CD14-positive monocyte (primary cell): ENCODE measurements around the gene PRPF40B. TPM values are rescaled to one million over a fixed set of nuclear protein-coding genes. Genes with fewer than 3 reads are reported as not detected.

Experiments used
- DNase-seq, 3 donors: peaks; one replicate each; pipeline ENCODE4 v3.0.0-alpha.2; 2011 to 2022
- H2AFZ ChIP-seq: 2 replicates; pipeline ENCODE4 v1.6.0; 2012; ENCODE audit warnings: mild to moderate bottlenecking, low read depth, low read length, inconsistent platforms; ENCODE audit not compliant: insufficient read depth, poor library complexity, severe bottlenecking
- H3K27ac ChIP-seq, 2 donors: 1 replicate in 1 of 2; 2 replicates in 1 of 2; pipeline ENCODE4 v1.5.1; 2012 to 2013; ENCODE audit warnings: low read length in 2 of 2, control low read depth in 1 of 2, inconsistent platforms in 1 of 2, low read depth in 1 of 2, mild to moderate bottlenecking in 1 of 2
- H3K27me3 ChIP-seq, 2 donors: one replicate each; pipeline versions ENCODE4 v1.6.0 to v1.6.1; 2011 to 2013; ENCODE audit warnings: low read length in 2 of 2; ENCODE audit not compliant: control insufficient read depth in 2 of 2, insufficient read depth in 2 of 2
- H3K36me3 ChIP-seq, 2 donors: replicated peaks in 1 of 2; 1 replicate in 1 of 2; 2 replicates in 1 of 2; pipeline versions ENCODE4 v1.5.1 to v1.6.1; 2012 to 2013; ENCODE audit warnings: low read length in 2 of 2, control low read depth in 1 of 2, inconsistent platforms in 1 of 2, mild to moderate bottlenecking in 1 of 2; ENCODE audit not compliant: insufficient read depth in 2 of 2, control insufficient read depth in 1 of 2
- H3K4me1 ChIP-seq, 2 donors: 1 replicate in 1 of 2; 2 replicates in 1 of 2; pipeline versions ENCODE4 v1.5.1 to v1.6.1; 2012 to 2013; ENCODE audit warnings: low read length in 2 of 2, control low read depth in 1 of 2, inconsistent platforms in 1 of 2, mild to moderate bottlenecking in 1 of 2, moderate library complexity in 1 of 2; ENCODE audit not compliant: insufficient read depth in 2 of 2, control insufficient read depth in 1 of 2
- H3K4me2 ChIP-seq: replicated peaks from 2 replicates; pipeline ENCODE3; 2012; ENCODE audit warnings: low read length, moderate library complexity, mild to moderate bottlenecking; ENCODE audit not compliant: poor library complexity, severe bottlenecking; ENCODE audit errors: extremely low read depth
- H3K4me3 ChIP-seq, 3 experiments: fragments of 200-600 bp in 1 of 3; sonication (generic) in 1 of 3; replicated peaks in 1 of 3; 1 replicate in 2 of 3; 2 replicates in 1 of 3; pipeline ENCODE4 v1.5.1; 2011 to 2013; ENCODE audit warnings: low read length in 3 of 3, mild to moderate bottlenecking in 3 of 3, control low read depth in 2 of 3, low read depth in 2 of 3, inconsistent platforms in 1 of 3, moderate library complexity in 1 of 3
- H3K79me2 ChIP-seq: 2 replicates; pipeline ENCODE4 v1.6.0; 2012; ENCODE audit warnings: mild to moderate bottlenecking, control low read depth, inconsistent platforms, low read length, moderate library complexity; ENCODE audit not compliant: insufficient read depth
- H3K9ac ChIP-seq: 2 replicates; pipeline ENCODE4 v1.6.0; 2017; ENCODE audit warnings: low read length, mild to moderate bottlenecking; ENCODE audit not compliant: insufficient read depth, poor library complexity, severe bottlenecking
- H3K9me3 ChIP-seq, 2 donors: replicated peaks in 1 of 2; 1 replicate in 1 of 2; 2 replicates in 1 of 2; pipeline versions ENCODE4 v1.5.1 to v1.6.1; 2012 to 2013; ENCODE audit warnings: low read length in 2 of 2, control low read depth in 1 of 2; ENCODE audit not compliant: control insufficient read depth in 1 of 2, insufficient read depth in 1 of 2
- H4K20me1 ChIP-seq: 2 replicates; pipeline ENCODE4 v1.6.0; 2012; ENCODE audit warnings: mild to moderate bottlenecking, low read length, control low read depth, moderate library complexity; ENCODE audit not compliant: insufficient read depth
- H3K27ac Mint-ChIP-seq, 7 donors: one replicate each; pipeline ENCODE4 v1.8.0; 2020; ENCODE audit warnings: mild to moderate bottlenecking in 7 of 7, mixed read lengths in 7 of 7, moderate library complexity in 6 of 7, inconsistent platforms in 2 of 7
- H3K27me3 Mint-ChIP-seq, 3 donors: one replicate each; pipeline ENCODE4 v1.8.0; 2021 to 2022; ENCODE audit warnings: low read depth in 3 of 3, mild to moderate bottlenecking in 3 of 3, mixed read lengths in 3 of 3, moderate library complexity in 3 of 3, inconsistent platforms in 1 of 3
- H3K36me3 Mint-ChIP-seq, 2 donors: one replicate each; pipeline ENCODE4 v1.8.0; 2020; ENCODE audit warnings: mixed read lengths in 2 of 2, inconsistent platforms in 1 of 2, mild to moderate bottlenecking in 1 of 2
- H3K4me1 Mint-ChIP-seq: one replicate; pipeline ENCODE4 v1.8.0; 2020; ENCODE audit warnings: mild to moderate bottlenecking, mixed read lengths
- H3K4me3 Mint-ChIP-seq, 2 donors: one replicate each; pipeline ENCODE4 v1.8.0; 2020; ENCODE audit warnings: mild to moderate bottlenecking in 2 of 2, mixed read lengths in 2 of 2, moderate library complexity in 1 of 2
- H3K9me3 Mint-ChIP-seq, 7 donors: one replicate each; pipeline ENCODE4 v1.8.0; 2020 to 2022; ENCODE audit warnings: mixed read lengths in 7 of 7, mild to moderate bottlenecking in 6 of 7, moderate library complexity in 6 of 7, inconsistent platforms in 2 of 7
- WGBS: methylation state at CpG from one replicate; pipeline ENCODE4 v1.1.5; 2013; ENCODE audit warnings: missing lambda C conversion rate; ENCODE audit not compliant: insufficient coverage; 5-methylcytosine and 5-hydroxymethylcytosine counted together
- intact Hi-C, 2 donors: fragments of 100-400 bp; cut with micrococcal nuclease; formaldehyde crosslinking; loops; one replicate each; pipeline versions ENCODE4 v1.15.0 to v1.15.1; 2023
- polyA plus RNA-seq, 3 donors: library from polyadenylated mRNA; depleted of rRNA in 1 of 3; unstranded in 2 of 3; stranded (reverse) in 1 of 3; fragments of 300-500 nt in 2 of 3; fragments of >200 nt in 1 of 3; fragmentation: Illumina TruSeq in 2 of 3; gene quantifications; 1 replicate in 2 of 3; 2 replicates in 1 of 3; pipeline ENCODE4 v1.2.3, GENCODE V29; 2012 to 2021
- TF ChIP-seq, protein P1 (sequence below): fragments of 200-600 bp; IDR thresholded peaks from one replicate; pipeline ENCODE4 v1.8.0; 2022; ENCODE audit warnings: antibody characterized with exemption, mild to moderate bottlenecking

PRPF40B gene
- polyA plus RNA-seq, 3 donors, result 0.14 to 1.3 (median 0.57) TPM

DNA sequence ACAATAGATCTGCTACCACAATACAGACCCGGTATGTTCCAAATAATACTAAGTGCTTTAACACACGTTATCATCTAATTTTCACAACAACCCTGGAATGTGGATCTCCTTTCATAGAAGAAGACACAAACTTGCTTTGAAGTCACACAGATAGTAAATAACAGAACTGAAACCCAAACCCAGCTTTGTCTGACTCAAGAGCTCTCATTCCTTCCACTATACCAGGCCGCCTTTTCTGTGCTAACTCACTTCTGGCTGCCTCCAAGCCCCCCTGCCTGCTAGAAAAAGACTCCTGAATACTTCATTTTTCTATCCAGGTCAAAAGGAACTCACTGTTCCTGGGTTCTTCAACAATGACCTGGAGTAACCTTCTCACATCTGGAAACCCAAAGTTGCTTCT is 37.8 kb downstream of the PRPF40B start:
- H3K36me3 Mint-ChIP-seq, result peaks cover 31 to 51% of the 10 kb centered on the region in 2 donors
- no peaks in the 10 kb centered on the region for H3K9me3 ChIP-seq
- H3K36me3 ChIP-seq, result peaks cover 0 to 24% of the 10 kb centered on the region in 2 donors
- peaks cover 0 to 3% (median 0%) of the 10 kb centered on the region in 7 donors for H3K9me3 Mint-ChIP-seq
- DNase-seq, result peak; percentile 36 to 78 (median 61)
- no peak overlapping the region for H3K9ac ChIP-seq
- WGBS, result 0% methylated on average over 2 of the region's 3 CpGs
- H4K20me1 ChIP-seq, result no peaks in the 10 kb centered on the region
- H3K4me1 Mint-ChIP-seq, result peaks cover 53% of the 10 kb centered on the region
- intact Hi-C loops, result loop anchor here (5.0 kb wide), 2 partner anchors 36 to 46 kb away; partner anchors contain the start of gene FMNL3 (in 1 of the 2)
- H3K4me3 Mint-ChIP-seq, result peak overlapping the region; percentile 49 to 59
- H3K27me3 ChIP-seq, result no peaks in the 10 kb centered on the region
- H2AFZ ChIP-seq, result no peak overlapping the region
- H3K27ac ChIP-seq, result peak overlapping the region in 1 of 2 donors; percentile 23
- H3K79me2 ChIP-seq, result no peaks in the 10 kb centered on the region
- H3K27ac Mint-ChIP-seq, result peak overlapping the region in 5 of 7 donors; percentile 30 to 89 (median 79)
- H3K4me3 ChIP-seq, result no peak overlapping the region
- TF ChIP-seq, protein P1, sequence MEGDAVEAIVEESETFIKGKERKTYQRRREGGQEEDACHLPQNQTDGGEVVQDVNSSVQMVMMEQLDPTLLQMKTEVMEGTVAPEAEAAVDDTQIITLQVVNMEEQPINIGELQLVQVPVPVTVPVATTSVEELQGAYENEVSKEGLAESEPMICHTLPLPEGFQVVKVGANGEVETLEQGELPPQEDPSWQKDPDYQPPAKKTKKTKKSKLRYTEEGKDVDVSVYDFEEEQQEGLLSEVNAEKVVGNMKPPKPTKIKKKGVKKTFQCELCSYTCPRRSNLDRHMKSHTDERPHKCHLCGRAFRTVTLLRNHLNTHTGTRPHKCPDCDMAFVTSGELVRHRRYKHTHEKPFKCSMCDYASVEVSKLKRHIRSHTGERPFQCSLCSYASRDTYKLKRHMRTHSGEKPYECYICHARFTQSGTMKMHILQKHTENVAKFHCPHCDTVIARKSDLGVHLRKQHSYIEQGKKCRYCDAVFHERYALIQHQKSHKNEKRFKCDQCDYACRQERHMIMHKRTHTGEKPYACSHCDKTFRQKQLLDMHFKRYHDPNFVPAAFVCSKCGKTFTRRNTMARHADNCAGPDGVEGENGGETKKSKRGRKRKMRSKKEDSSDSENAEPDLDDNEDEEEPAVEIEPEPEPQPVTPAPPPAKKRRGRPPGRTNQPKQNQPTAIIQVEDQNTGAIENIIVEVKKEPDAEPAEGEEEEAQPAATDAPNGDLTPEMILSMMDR, result no peak
- H3K4me1 ChIP-seq, result peaks cover 45 to 51% of the 10 kb centered on the region in 2 donors
- no peak overlapping the region for H3K4me2 ChIP-seq
- peaks cover 0 to 4% (median 2%) of the 10 kb centered on the region in 3 donors for H3K27me3 Mint-ChIP-seq

DNA sequence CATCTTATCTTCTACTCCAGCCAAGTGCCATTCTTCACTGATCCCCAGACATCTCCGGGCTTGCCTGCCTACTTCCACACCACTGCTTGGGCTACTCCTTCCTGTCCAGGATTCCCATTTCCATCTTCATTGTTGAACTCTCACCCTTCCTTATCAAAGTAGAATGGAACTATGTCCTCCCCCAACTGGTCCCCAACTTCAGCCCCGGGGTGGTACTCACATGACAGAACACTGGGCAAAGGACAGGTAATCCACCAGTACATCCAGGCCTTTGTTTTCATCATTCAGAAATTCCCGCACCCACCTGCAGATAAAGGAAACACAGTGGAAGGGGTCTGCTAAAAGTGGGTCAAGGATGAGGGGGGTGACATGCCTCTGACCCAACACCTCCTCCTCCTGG is 38.4 kb downstream of the PRPF40B start:
- Histone ChIP-seq H3K27me3 (no peaks in the 10 kb centered on the region), H3K4me3 (no peak overlapping the region), H3K27ac (peak overlapping the region in 1 of 2 donors; percentile 23), H3K79me2 (no peaks in the 10 kb centered on the region), H3K36me3 (peaks cover 0 to 19% of the 10 kb centered on the region in 2 donors), H3K9me3 (no peaks in the 10 kb centered on the region), H3K4me2 (no peak overlapping the region), H4K20me1 (no peaks in the 10 kb centered on the region), H3K9ac (no peak overlapping the region), H3K4me1 (peaks cover 45 to 51% of the 10 kb centered on the region in 2 donors), H2AFZ (no peak overlapping the region)
- TF ChIP-seq, protein P1, result no peak
- Mint-ChIP-seq H3K9me3 (peaks cover 0 to 3% (median 0%) of the 10 kb centered on the region in 7 donors), H3K4me1 (peaks cover 53% of the 10 kb centered on the region), H3K36me3 (peaks cover 25 to 46% of the 10 kb centered on the region in 2 donors), H3K27me3 (peaks cover 0 to 4% (median 2%) of the 10 kb centered on the region in 3 donors), H3K4me3 (peak overlapping the region; percentile 49 to 59), H3K27ac (peak overlapping the region in 6 of 7 donors; percentile 30 to 89 (median 74))
- DNase-seq, result no peak
- 100% methylated on average over 1 of the region's 3 CpGs for WGBS
- intact Hi-C loops, result loop anchor here (5.0 kb wide), 2 partner anchors 36 to 46 kb away; partner anchors contain the start of gene FMNL3 (in 1 of the 2)
